HG02840 (cell line): ENCODE measurements around the gene BNIP1.
"Not testable (repeated sequence)": the region's sequence is repeated elsewhere in the genome, so short reads cannot be mapped to it uniquely, and the experiment has no call there.

Experiments used
- ATAC-seq: cut with Tn5 transposase; IDR thresholded peaks from one replicate; pipeline ENCODE4 v1.9.1; 2021; ENCODE audit warnings: mild to moderate bottlenecking, moderate library complexity, moderate number of reproducible peaks; ENCODE audit not compliant: unreplicated experiment, low FRiP score

The BNIP1 gene

GRCh38 chr5:173144200-173145176 lies at the start of gene BNIP1:
Gene BNIP1 (plus strand): TSS chr5:173144531. CDS start chr5:173144546, 15 bp downstream.
- peak; percentile 86 for ATAC-seq

GRCh38 chr5:173098787-173099186 lies 45.5 kb upstream of the BNIP1 start:
- no peak for ATAC-seq

GRCh38 chr5:173099461-173099860 lies 44.9 kb upstream of the BNIP1 start:
- no peak for ATAC-seq

GRCh38 chr5:173101245-173101644 lies 43.1 kb upstream of the BNIP1 start:
- no peak for ATAC-seq

- no peak for ATAC-seq
Observed at GRCh38 chr5:173103411-173103810, 40.9 kb upstream of the BNIP1 start.

GRCh38 chr5:173108914-173109313 lies 35.4 kb upstream of the BNIP1 start:
- no peak for ATAC-seq

GRCh38 chr5:173114536-173114935 lies 29.8 kb upstream of the BNIP1 start:
- no peak for ATAC-seq

- no peak for ATAC-seq
Observed at GRCh38 chr5:173119719-173120118, 24.6 kb upstream of the BNIP1 start.

GRCh38 chr5:173123416-173123815 lies 20.9 kb upstream of the BNIP1 start:
- ATAC-seq: no peak

- not testable (repeated sequence) for ATAC-seq
Observed at GRCh38 chr5:173132166-173132565, 12.2 kb upstream of the BNIP1 start.

- no peak for ATAC-seq
Observed at GRCh38 chr5:173138707-173139106, 5.6 kb upstream of the BNIP1 start.

- no peak for ATAC-seq
Observed at GRCh38 chr5:173139631-173140030, 4.7 kb upstream of the BNIP1 start.

GRCh38 chr5:173140769-173141168 lies 3.6 kb upstream of the BNIP1 start:
- no peak for ATAC-seq

GRCh38 chr5:173143567-173143966 lies 764 bp upstream of the BNIP1 start:
- no peak for ATAC-seq

- no peak for ATAC-seq
Observed at GRCh38 chr5:173148354-173148753, 4.0 kb downstream of the BNIP1 start.

- ATAC-seq: no peak
Observed at GRCh38 chr5:173152547-173152946, 8.2 kb downstream of the BNIP1 start.

GRCh38 chr5:173153842-173154241 lies 9.5 kb downstream of the BNIP1 start:
- ATAC-seq: no peak

- not testable (repeated sequence) for ATAC-seq
Observed at GRCh38 chr5:173154619-173155018, 10.3 kb downstream of the BNIP1 start.

GRCh38 chr5:173155912-173156311 lies 11.6 kb downstream of the BNIP1 start:
- ATAC-seq: no peak

- no peak for ATAC-seq
Observed at GRCh38 chr5:173158366-173158765, 14.0 kb downstream of the BNIP1 start.

GRCh38 chr5:173159256-173159655 lies 14.9 kb downstream of the BNIP1 start:
- no peak for ATAC-seq

- no peak for ATAC-seq
Observed at GRCh38 chr5:173161148-173161547, 16.8 kb downstream of the BNIP1 start.
